Measurements from ENCODE around the gene C2CD2.
"Not testable (repeated sequence)": the region's sequence is repeated elsewhere in the genome, so short reads cannot be mapped to it uniquely, and the experiment has no call there.

C2CD2 gene

GRCh38 chr21:41956926-41957729 is 3.3 kb upstream of the C2CD2 start:
- no peak for DNase-seq

GRCh38 chr21:41955516-41955915 is 1.7 kb upstream of the C2CD2 start:
- DNase-seq = no peak

- no peak for DNase-seq
Measured at GRCh38 chr21:41954654-41955499, 1.1 kb upstream of the C2CD2 start.

- DNase-seq = no peak
Measured at GRCh38 chr21:41953249-41953830, 478 bp downstream of the C2CD2 start.

- DNase-seq = no peak
Measured at GRCh38 chr21:41952568-41953248, 1.1 kb downstream of the C2CD2 start.

GRCh38 chr21:41951876-41952567 is 1.8 kb downstream of the C2CD2 start:
- DNase-seq = no peak

- no peak for DNase-seq
Measured at GRCh38 chr21:41950941-41951351, 2.9 kb downstream of the C2CD2 start.

- not testable (repeated sequence) for DNase-seq
Measured at GRCh38 chr21:41949631-41950030, 4.2 kb downstream of the C2CD2 start.

GRCh38 chr21:41948901-41949300 is 4.9 kb downstream of the C2CD2 start:
- no peak for DNase-seq

GRCh38 chr21:41948078-41948895 is 5.5 kb downstream of the C2CD2 start:
- no peak for DNase-seq

GRCh38 chr21:41945982-41946381 is 7.8 kb downstream of the C2CD2 start:
- no peak for DNase-seq

- no peak for DNase-seq
Measured at GRCh38 chr21:41943851-41944250, 10.0 kb downstream of the C2CD2 start.

GRCh38 chr21:41942457-41942856 is 11.4 kb downstream of the C2CD2 start:
- no peak for DNase-seq

- no peak for DNase-seq
Measured at GRCh38 chr21:41941941-41942340, 11.9 kb downstream of the C2CD2 start.

- no peak for DNase-seq
Measured at GRCh38 chr21:41940431-41940830, 13.4 kb downstream of the C2CD2 start.

GRCh38 chr21:41939391-41939790 is 14.4 kb downstream of the C2CD2 start:
- no peak for DNase-seq

GRCh38 chr21:41933313-41934079 is 20.3 kb downstream of the C2CD2 start:
- DNase-seq = no peak

GRCh38 chr21:41932576-41933312 is 21.1 kb downstream of the C2CD2 start:
- DNase-seq = no peak

GRCh38 chr21:41932191-41932575 is 21.6 kb downstream of the C2CD2 start:
- DNase-seq = no peak

GRCh38 chr21:41931041-41931451 is 22.8 kb downstream of the C2CD2 start:
- no peak for DNase-seq

Data from DMS153 (cell line).